Fibroblast of lung (primary cell): ENCODE data around the gene APP. TPM values are rescaled to one million over a fixed set of nuclear protein-coding genes. Genes with fewer than 3 reads are reported as not detected.

ENCODE experiments used
- DNase-seq, 2 donors: peaks; one replicate each; pipeline versions ENCODE4 v3.0.0 to v3.0.0-alpha.2; 2010; ENCODE audit warnings: low read depth in 2 of 2
- H2AFZ ChIP-seq: 2 replicates; pipeline ENCODE4 v1.5.1; 2012; ENCODE audit warnings: low read length, control low read depth, inconsistent platforms
- H3K27ac ChIP-seq: 2 replicates; pipeline ENCODE4 v1.5.1; 2011; ENCODE audit warnings: low read length, control low read depth; ENCODE audit not compliant: insufficient read depth
- H3K27me3 ChIP-seq: 2 replicates; pipeline ENCODE4 v1.5.1; 2011; ENCODE audit warnings: mild to moderate bottlenecking, low read length; ENCODE audit not compliant: control insufficient read depth, insufficient read depth
- H3K36me3 ChIP-seq: 2 replicates; pipeline ENCODE4 v1.5.1; 2011; ENCODE audit warnings: low read length; ENCODE audit not compliant: control insufficient read depth, insufficient read depth
- H3K4me1 ChIP-seq: 2 replicates; pipeline ENCODE4 v1.5.1; 2011; ENCODE audit warnings: low read length; ENCODE audit not compliant: control insufficient read depth, insufficient read depth; ENCODE audit errors: extremely low read depth
- H3K4me2 ChIP-seq: 2 replicates; pipeline ENCODE4 v1.5.1; 2011; ENCODE audit warnings: low read length, control low read depth; ENCODE audit not compliant: insufficient read depth; ENCODE audit errors: extremely low read depth
- H3K4me3 ChIP-seq, 4 experiments: fragments of 200-600 bp in 1 of 4; sonication (generic) in 1 of 4; replicated peaks in 1 of 4; 2 replicates each; pipeline ENCODE4 v1.5.1; 2011 to 2016; ENCODE audit warnings: low read length in 4 of 4, low read depth in 3 of 4, mild to moderate bottlenecking in 3 of 4, control low read depth in 2 of 4, inconsistent platforms in 1 of 4, mixed read lengths in 1 of 4; ENCODE audit not compliant: insufficient read depth in 1 of 4; ENCODE audit errors: control extremely low read depth in 1 of 4
- H3K79me2 ChIP-seq: 2 replicates; pipeline ENCODE4 v1.5.1; 2012; ENCODE audit warnings: mild to moderate bottlenecking, low read length, inconsistent platforms; ENCODE audit not compliant: control insufficient read depth, insufficient read depth
- H3K9ac ChIP-seq: 2 replicates; pipeline ENCODE4 v1.5.1; 2011; ENCODE audit warnings: mild to moderate bottlenecking, low read length, control low read depth; ENCODE audit not compliant: insufficient read depth
- H3K9me3 ChIP-seq: 2 replicates; pipeline ENCODE4 v1.5.1; 2012; ENCODE audit warnings: low read depth, low read length; ENCODE audit not compliant: control insufficient read depth, insufficient read depth
- H4K20me1 ChIP-seq: 2 replicates; pipeline ENCODE4 v1.5.1; 2011; ENCODE audit warnings: low read length; ENCODE audit not compliant: control insufficient read depth, insufficient read depth; ENCODE audit errors: extremely low read depth
- EZH2 ChIP-seq: IDR thresholded peaks from 2 replicates; pipeline ENCODE4 v1.5.1; 2012; ENCODE audit warnings: low read length, control low read depth, mild to moderate bottlenecking; ENCODE audit errors: missing control alignments
- polyA plus RNA-seq, 2 donors: library from polyadenylated mRNA; depleted of rRNA in 1 of 2; stranded (reverse) in 1 of 2; unstranded in 1 of 2; fragments of >200 nt; gene quantifications; 2 replicates each; pipeline ENCODE4 v1.2.1, GENCODE V29; 2011 to 2012; ENCODE audit warnings: missing spikeins in 1 of 2
- total RNA-seq: library from RNA; depleted of rRNA; stranded (reverse); fragments of >200 nt; gene quantifications from 2 replicates; pipeline ENCODE4 v1.2.1, GENCODE V29; 2014
- TF ChIP-seq, protein P1 (sequence below), 2 donors: IDR thresholded peaks in 1 of 2; conservative IDR thresholded peaks in 1 of 2; 1 replicate in 1 of 2; 2 replicates in 1 of 2; pipeline ENCODE4 v1.5.1; 2011 to 2012; ENCODE audit warnings: low read length in 2 of 2, control low read depth in 1 of 2, inconsistent platforms in 1 of 2, low read depth in 1 of 2, mild to moderate bottlenecking in 1 of 2

The APP gene
- total and polyA plus RNA-seq, 2 donors (not counting 1 experiment from before 2014, with no cell fraction given) = 633 to 1,088 TPM

DNA sequence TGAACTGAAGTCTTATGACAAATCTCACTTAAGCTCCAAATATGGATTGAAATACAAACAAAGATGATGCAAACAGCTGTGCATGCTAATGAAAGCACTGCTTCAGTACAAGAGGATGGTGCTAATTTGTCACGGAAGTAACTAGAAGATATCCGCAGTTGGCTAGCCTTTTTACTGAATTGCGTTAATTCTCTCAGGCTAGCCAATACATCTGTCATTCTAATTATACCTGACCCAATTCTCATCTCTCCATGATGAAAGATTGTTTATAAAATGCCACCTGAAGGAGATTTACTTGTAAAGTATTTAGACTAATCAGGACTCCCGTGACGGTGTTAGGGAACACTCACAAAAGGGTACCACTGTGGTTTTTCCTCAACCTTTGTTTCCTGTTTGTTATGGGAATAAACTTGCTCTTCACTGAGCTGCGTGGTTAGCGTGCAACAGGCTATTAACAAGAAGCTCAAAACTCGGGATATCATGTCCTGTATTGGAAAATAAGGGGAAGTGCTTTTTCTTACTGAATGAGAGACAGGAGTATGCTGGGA is 162.5 kb downstream of the APP start:
- peak; percentile 12 to 74 for DNase-seq
- Histone ChIP-seq H2AFZ (no peak overlapping the region), H3K79me2 (no peaks in the 10 kb centered on the region), H3K9me3 (no peaks in the 10 kb centered on the region), H4K20me1 (no peaks in the 10 kb centered on the region), H3K27me3 (no peaks in the 10 kb centered on the region), H3K36me3 (no peaks in the 10 kb centered on the region), H3K27ac (no peak overlapping the region), H3K4me2 (no peak overlapping the region), H3K9ac (no peak overlapping the region), H3K4me1 (no peaks in the 10 kb centered on the region), H3K4me3 (no peak overlapping the region)
- no peak for TF ChIP-seq EZH2
- TF ChIP-seq, protein P1, sequence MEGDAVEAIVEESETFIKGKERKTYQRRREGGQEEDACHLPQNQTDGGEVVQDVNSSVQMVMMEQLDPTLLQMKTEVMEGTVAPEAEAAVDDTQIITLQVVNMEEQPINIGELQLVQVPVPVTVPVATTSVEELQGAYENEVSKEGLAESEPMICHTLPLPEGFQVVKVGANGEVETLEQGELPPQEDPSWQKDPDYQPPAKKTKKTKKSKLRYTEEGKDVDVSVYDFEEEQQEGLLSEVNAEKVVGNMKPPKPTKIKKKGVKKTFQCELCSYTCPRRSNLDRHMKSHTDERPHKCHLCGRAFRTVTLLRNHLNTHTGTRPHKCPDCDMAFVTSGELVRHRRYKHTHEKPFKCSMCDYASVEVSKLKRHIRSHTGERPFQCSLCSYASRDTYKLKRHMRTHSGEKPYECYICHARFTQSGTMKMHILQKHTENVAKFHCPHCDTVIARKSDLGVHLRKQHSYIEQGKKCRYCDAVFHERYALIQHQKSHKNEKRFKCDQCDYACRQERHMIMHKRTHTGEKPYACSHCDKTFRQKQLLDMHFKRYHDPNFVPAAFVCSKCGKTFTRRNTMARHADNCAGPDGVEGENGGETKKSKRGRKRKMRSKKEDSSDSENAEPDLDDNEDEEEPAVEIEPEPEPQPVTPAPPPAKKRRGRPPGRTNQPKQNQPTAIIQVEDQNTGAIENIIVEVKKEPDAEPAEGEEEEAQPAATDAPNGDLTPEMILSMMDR (conservative IDR thresholded peaks at IDR 0.05 in 1 of 2, IDR thresholded peaks at IDR 0.05 in 1 of 2; ENCODE audit: low read depth in 1 of 2, low read length in 2 of 2) = no peak

DNA sequence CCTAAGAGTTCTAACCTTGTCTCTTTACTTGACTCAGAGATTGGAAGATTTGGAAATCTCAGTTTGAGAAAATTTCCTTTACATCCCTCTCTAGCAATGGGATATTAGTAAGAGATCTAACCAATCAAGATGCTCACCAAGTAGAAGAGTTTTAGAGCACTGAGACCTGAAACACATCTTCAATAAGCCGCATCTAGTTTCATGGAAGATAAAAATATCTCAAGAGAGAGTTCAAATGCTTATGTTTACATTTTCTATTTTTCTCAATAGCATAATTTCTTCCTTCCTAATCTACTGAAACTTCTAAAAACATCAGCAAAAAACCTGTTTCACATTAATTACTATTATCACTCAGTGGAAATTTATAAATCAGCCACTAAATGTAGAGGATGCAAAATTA is 165.1 kb downstream of the APP start:
- Histone ChIP-seq H3K79me2 (no peaks in the 10 kb centered on the region), H2AFZ (no peak overlapping the region)

DNA sequence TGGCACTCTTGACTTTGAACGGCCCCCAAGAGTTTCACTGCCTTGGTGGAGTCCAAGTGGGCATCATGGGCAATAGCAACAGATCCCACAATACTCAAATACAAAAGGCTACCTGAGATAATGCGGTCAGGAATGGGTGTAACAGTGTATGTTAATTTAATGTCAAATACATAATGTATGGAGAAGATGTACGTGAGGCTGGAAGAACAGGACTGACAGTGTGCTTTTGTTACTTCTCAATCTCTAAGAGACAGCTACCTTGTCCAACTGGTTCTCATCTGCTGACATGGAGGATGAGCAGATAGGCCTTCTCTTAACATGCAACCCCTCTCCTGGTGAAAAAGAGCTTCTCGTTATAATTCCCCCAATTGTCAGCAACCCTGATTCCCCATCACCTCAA is 167.2 kb downstream of the APP start:
- Histone ChIP-seq H3K4me3 (no peak overlapping the region), H3K79me2 (no peaks in the 10 kb centered on the region), H4K20me1 (no peaks in the 10 kb centered on the region), H3K9me3 (no peaks in the 10 kb centered on the region), H3K4me1 (no peaks in the 10 kb centered on the region), H2AFZ (no peak overlapping the region), H3K9ac (no peak overlapping the region), H3K27me3 (no peaks in the 10 kb centered on the region), H3K27ac (no peak overlapping the region), H3K36me3 (peaks cover 2% of the 10 kb centered on the region), H3K4me2 (no peak overlapping the region)
- no peak for DNase-seq
- TF ChIP-seq, protein P1 (conservative IDR thresholded peaks at IDR 0.05 in 1 of 2, IDR thresholded peaks at IDR 0.05 in 1 of 2; ENCODE audit: low read depth in 1 of 2, low read length in 2 of 2) = no peak
- no peak for TF ChIP-seq EZH2

More for the DNA sequence above, 165.1 kb downstream of the APP start:
- H3K36me3 ChIP-seq = peaks cover 2% of the 10 kb centered on the region
- DNase-seq = no peak
- H3K27ac ChIP-seq = no peak overlapping the region
- H3K4me2 ChIP-seq = no peak overlapping the region
- H3K9me3 ChIP-seq = no peaks in the 10 kb centered on the region
- no peaks in the 10 kb centered on the region for H4K20me1 ChIP-seq
- TF ChIP-seq, protein P1 (conservative IDR thresholded peaks at IDR 0.05 in 1 of 2, IDR thresholded peaks at IDR 0.05 in 1 of 2; ENCODE audit: low read depth in 1 of 2, low read length in 2 of 2) = no peak
- no peak for TF ChIP-seq EZH2
- H3K4me3 ChIP-seq = no peak overlapping the region
- H3K9ac ChIP-seq = no peak overlapping the region
- H3K4me1 ChIP-seq = no peaks in the 10 kb centered on the region
- no peaks in the 10 kb centered on the region for H3K27me3 ChIP-seq
